NCI-H748 (cell line): Measurements from ENCODE around the gene ZIC5.

Source experiments
- DNase-seq: peaks from one replicate; lab custom pipeline; 2025; ENCODE audit not compliant: unreplicated experiment; lab: John Stamatoyannopoulos, UW

ZIC5 gene

GRCh38 chr13:99976575-99976974 is 5.0 kb upstream of the ZIC5 start:
- DNase-seq, result no peak

GRCh38 chr13:99975626-99976025 is 4.1 kb upstream of the ZIC5 start:
- DNase-seq, result no peak

- DNase-seq, result no peak
Observed at GRCh38 chr13:99974939-99975561, 3.5 kb upstream of the ZIC5 start.

- peak; percentile 54 for DNase-seq
Observed at GRCh38 chr13:99974296-99974938, 2.9 kb upstream of the ZIC5 start.

GRCh38 chr13:99973808-99974185 is 2.2 kb upstream of the ZIC5 start:
- DNase-seq, result no peak

- no peak for DNase-seq
Observed at GRCh38 chr13:99973163-99973807, 1.7 kb upstream of the ZIC5 start.

- DNase-seq, result no peak
Observed at GRCh38 chr13:99972190-99972731, 694 bp upstream of the ZIC5 start.

- peak; percentile 87 for DNase-seq
Observed at GRCh38 chr13:99970651-99971575, 654 bp downstream of the ZIC5 start.

- DNase-seq, result peak; percentile 90
Observed at GRCh38 chr13:99969919-99970650, 1.5 kb downstream of the ZIC5 start.

- DNase-seq, result no peak
Observed at GRCh38 chr13:99969453-99969918, 2.1 kb downstream of the ZIC5 start.

- peak; percentile 65 for DNase-seq
Observed at GRCh38 chr13:99968521-99969452, 2.8 kb downstream of the ZIC5 start.

GRCh38 chr13:99967869-99968520 is 3.6 kb downstream of the ZIC5 start:
- peak; percentile 71 for DNase-seq

- peak; percentile 52 for DNase-seq
Observed at GRCh38 chr13:99967498-99967868, 4.1 kb downstream of the ZIC5 start.

GRCh38 chr13:99966064-99966805 is 5.3 kb downstream of the ZIC5 start:
- DNase-seq, result no peak

GRCh38 chr13:99965329-99966000 is 6.1 kb downstream of the ZIC5 start:
- DNase-seq, result no peak

- no peak for DNase-seq
Observed at GRCh38 chr13:99963816-99964339, 7.7 kb downstream of the ZIC5 start.

GRCh38 chr13:99962242-99962641 is 9.3 kb downstream of the ZIC5 start:
- DNase-seq, result peak; percentile 85
